GM19025 (cell line): ENCODE measurements around the gene IL10.
"Not testable (repeated sequence)": the region's sequence is repeated elsewhere in the genome, so short reads cannot be mapped to it uniquely, and the experiment has no call there.

Source experiments
- ATAC-seq: cut with Tn5 transposase; IDR thresholded peaks from one replicate; pipeline ENCODE4 v1.9.1; 2021; ENCODE audit warnings: mild to moderate bottlenecking, low read depth, moderate library complexity; ENCODE audit not compliant: unreplicated experiment

Gene IL10

GRCh38 chr1:206768472-206769303 lies 3.6 kb downstream of the IL10 start:
- ATAC-seq: peak; percentile 10

- ATAC-seq: peak; percentile 35
Observed at GRCh38 chr1:206766251-206766856, 5.9 kb downstream of the IL10 start.

GRCh38 chr1:206765771-206766170 lies 6.5 kb downstream of the IL10 start:
- ATAC-seq: not testable (repeated sequence)

GRCh38 chr1:206762741-206763364 lies 9.4 kb downstream of the IL10 start:
- not testable (repeated sequence) for ATAC-seq

- no peak for ATAC-seq
Observed at GRCh38 chr1:206761159-206761768, 11.0 kb downstream of the IL10 start.

- no peak for ATAC-seq
Observed at GRCh38 chr1:206760590-206760989, 11.7 kb downstream of the IL10 start.

- ATAC-seq: no peak
Observed at GRCh38 chr1:206757524-206758266, 14.6 kb downstream of the IL10 start.

- ATAC-seq: no peak
Observed at GRCh38 chr1:206754011-206754410, 18.3 kb downstream of the IL10 start.

GRCh38 chr1:206753141-206753540 lies 19.2 kb downstream of the IL10 start:
- no peak for ATAC-seq

- ATAC-seq: no peak
Observed at GRCh38 chr1:206752481-206752880, 19.8 kb downstream of the IL10 start.

- no peak for ATAC-seq
Observed at GRCh38 chr1:206751891-206752290, 20.4 kb downstream of the IL10 start.

GRCh38 chr1:206748348-206749030 lies 23.8 kb downstream of the IL10 start:
- ATAC-seq: no peak

- no peak for ATAC-seq
Observed at GRCh38 chr1:206745301-206745700, 27.0 kb downstream of the IL10 start.

GRCh38 chr1:206744683-206745082 lies 27.6 kb downstream of the IL10 start:
- no peak for ATAC-seq

- ATAC-seq: no peak
Observed at GRCh38 chr1:206742719-206743383, 29.4 kb downstream of the IL10 start.

GRCh38 chr1:206741142-206741701 lies 31.1 kb downstream of the IL10 start:
- ATAC-seq: no peak

GRCh38 chr1:206739411-206740076 lies 32.8 kb downstream of the IL10 start:
- ATAC-seq: peak; percentile 81
